DLD1 (cell line): ENCODE data around the gene DNAH14.
"Not testable (repeated sequence)": the region's sequence is repeated elsewhere in the genome, so short reads cannot be mapped to it uniquely, and the experiment has no call there.

ENCODE experiments used
- in situ Hi-C: cut with HindIII; loops from 2 replicates; pipeline ENCODE4 v1.10.0; 2017; ENCODE audit warnings: low sequenced_read_pairs

DNAH14 gene

DNA sequence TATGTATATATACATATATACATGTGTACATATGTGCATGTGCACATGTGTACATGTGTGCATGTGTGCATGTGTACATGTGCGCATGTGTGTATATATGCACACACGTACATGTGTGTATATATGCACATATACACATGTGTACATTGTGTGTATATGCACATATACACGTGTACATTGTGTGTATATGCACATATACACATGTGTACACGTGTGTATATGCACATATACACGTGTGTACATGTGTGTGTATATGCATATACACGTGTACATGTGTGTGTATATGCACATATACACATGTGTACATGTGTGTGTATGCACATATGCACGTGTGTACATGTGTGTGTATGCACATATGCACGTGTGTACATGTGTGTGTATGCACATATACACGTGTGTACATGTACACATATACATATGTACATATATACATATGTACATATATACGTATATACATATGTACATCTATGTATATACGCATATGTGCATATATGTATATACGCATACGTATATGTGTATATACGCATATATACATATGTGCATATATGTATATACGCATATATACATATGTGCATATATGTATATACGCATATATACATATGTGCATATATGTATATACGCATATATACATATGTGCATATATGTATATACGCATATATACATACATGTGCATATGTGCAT lies 405.8 kb downstream of the DNAH14 start:
- in situ Hi-C loops, result not testable (repeated sequence)

DNA sequence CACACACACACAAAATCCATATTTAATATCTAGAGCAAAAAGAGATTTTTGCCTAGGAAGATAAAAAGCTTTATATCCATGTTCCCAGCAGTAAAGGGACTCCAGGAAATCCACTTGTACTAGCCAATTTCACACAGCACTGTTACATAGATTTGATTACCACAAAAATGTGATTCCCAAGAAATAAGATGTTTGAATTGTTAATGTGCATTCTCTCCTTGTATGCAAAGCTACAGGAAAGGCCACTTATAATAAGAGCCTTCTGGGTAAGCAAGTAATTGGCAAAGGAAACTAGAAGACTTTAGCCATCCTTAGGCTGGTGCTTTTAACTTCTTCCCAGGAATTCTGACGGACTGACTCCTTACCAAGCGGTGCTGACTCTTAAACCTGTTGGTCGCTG lies 409.1 kb downstream of the DNAH14 start:
- in situ Hi-C loops, result no loop called here

DNA sequence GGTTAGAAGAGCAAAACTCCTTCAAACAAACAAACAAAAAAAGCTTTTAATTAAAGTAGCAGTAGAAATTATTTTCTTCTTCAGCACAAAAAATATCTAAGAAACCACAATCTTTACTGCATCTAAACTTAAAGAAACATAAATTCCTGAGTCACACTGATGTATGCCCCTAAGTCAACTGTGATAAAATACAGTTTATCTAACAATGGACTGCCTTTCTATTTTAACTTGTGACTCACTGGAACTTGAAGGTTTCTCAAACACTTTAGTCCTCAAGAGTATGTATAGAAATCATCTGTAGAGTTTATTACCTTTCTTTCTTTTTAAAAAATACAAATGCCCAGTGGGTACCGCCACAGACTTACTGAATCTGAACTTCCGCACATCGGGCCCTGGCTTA lies 412.2 kb downstream of the DNAH14 start:
- in situ Hi-C loops, result no loop called here

DNA sequence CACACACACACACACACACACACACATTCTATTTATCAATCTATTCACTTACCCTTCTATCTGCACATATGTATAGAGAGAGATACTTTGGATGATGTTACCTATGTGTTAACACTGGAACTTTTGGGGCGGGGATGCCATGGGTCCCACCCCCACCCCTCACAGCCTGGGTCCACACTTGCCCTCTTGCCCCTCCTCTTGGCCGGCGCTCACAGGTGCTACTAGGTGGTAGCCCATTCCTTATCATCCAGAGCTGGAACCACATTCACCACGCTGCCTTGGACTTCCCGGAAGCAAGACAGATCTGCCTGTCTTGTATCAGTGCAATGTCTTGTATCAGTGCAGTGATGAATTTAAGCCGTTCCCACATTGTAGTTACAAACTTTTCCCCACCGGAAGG lies 413.2 kb downstream of the DNAH14 start:
- in situ Hi-C loops, result no loop called here

DNA sequence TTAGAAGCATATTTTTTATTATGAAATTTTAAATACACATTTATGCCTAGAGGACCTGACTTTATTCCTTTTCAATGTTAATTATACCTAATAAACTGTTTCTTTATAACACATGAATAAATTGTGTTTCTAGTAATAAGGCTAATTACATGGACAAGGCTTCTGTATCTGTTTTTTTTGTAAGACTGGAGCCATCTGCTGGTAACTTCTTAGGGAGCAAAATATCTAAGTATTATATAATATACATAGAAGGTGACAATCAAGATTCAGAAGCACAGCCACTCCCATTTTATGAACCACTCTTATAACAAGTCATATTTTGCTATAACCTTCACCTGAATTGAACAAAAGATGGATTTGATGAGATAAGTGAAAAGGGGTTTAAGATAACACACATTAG lies 414.1 kb downstream of the DNAH14 start:
- in situ Hi-C loops, result no loop called here

DNA sequence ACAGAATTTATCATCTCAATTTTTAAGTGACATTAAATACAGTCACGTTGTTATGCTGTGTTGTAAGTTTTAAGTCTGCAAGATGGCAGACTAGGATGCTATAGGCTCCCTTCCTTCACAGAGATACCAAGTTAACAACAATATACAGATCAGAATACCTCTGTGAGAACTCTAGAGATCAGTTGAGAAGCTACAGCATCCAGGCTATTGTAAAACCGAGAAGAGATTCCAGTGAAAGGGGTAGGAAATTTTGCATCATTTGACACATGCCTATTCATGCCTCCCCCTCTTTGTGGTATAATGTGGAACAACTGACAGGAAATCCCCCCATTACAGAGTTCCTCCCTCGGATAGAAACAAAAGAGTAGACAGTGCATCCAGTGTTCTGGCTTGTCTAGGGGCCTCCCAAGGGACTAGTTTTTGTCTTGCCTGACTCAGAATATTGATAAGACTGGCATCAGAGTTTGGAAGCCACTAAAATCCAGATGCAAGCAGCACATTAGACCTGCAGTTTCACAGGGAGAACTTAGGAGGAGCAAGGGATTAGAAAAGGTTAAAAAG lies 417.7 kb downstream of the DNAH14 start:
- in situ Hi-C loops, result no loop called here

DNA sequence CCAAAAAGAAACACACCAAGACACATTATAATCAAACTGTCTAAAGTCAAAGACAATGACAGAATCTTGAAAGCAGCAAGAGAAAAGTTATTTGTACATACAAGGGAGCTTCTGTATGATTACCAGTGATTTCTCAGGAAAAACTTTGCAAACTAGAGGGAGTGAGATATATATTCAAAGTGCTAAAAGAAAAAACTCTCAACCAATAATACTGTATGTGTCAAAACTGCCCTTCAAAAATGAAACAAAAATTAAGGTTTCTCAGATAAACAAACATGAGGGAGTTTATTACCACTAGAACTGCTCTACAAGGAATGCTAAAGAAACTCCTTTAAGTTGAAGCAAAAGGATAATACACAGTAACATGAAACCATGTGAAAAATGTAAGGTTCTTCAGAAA lies 418.9 kb downstream of the DNAH14 start:
- in situ Hi-C loops, result no loop called here

DNA sequence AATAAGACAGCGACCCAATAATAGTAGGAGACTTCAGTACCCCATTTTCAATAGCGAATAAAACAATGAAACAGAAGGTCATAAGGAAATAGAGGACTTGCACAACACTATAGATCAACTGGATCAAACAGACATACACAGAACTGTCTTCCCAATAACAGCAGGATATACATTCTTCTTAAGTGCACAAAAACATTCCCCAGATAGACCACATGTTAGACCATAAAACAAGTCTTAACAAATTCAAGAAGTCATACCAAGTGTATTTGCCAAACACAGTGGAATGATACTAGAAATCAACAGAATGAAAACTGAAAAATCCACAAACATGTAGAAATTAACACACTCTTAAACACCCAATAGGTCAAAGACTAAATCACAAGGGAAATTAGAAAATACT lies 420.4 kb downstream of the DNAH14 start:
- in situ Hi-C loops, result no loop called here

DNA sequence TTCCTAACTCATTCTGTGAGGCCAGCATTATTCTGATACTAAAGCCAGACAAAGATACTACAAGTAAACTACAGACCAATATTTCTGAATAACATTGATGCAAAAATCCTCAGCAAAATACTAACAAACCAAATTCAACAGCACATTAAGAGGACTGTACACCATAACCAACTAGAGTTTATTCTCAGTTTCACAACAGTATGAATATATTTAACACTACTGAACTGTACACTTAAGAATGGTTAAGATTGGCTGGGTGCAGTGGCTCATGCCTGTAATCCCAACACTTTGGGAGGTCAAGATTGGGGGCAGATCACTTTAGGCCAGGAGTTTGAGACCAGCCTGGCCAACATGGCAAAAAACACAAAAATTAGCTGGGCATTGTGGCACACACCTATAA lies 421.4 kb downstream of the DNAH14 start:
- in situ Hi-C loops, result no loop called here

DNA sequence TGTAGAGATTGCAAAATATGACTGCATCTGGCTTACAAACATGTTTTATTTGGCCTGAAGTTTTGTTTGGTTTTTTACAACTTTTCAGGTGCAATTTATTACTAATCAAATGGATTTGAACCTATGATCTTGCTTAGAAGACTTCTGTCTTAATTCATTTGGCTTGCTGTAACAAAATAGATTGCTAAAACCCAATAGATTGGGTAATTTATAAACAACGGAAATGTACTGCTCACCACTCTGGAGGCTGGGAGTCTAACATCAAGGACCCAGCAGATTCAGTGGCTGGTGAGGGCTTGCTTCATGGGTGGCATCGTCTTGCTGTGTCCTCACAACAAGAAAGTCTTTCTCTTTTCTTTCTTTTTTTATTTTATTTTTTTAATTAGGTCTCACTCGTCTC lies 425.4 kb downstream of the DNAH14 start:
- in situ Hi-C loops, result no loop called here

DNA sequence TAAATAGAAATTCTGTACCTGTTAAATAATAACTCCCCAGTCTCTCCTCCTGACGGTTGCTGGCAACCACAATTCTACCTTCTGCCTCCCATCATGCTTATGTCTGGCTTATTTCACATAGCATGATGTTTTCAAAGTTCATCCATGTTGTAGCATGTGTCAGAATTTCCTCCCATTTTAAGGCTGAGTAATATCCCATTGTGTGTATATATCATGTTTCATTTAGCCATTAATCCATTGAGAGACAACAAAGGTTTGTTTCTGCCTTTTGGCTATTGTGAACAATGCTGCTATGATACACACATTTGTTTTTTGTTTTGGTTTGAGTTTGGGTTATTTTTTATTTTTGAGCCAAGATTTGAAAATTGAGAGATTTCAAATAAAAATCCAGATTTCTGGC lies 426.4 kb downstream of the DNAH14 start:
- in situ Hi-C loops, result no loop called here

DNA sequence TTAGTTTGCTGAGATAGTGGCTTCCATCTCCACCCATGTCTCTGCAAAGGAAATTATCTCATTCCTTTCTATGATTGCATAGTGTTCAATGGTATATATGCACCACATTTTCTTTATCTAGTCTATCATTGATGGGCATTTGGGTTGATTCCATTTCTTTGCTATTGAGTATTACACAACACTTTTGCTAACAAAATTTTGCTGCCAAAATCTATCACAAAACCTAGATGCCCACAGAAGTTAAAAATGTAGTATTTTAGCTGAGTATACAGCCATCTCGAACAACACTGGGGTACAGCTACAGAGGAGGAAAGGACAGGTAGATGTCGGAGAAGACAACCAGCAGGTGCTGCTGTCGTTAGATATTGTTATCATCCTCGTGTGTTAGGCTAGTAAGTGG lies 430.6 kb downstream of the DNAH14 start:
- in situ Hi-C loops, result no loop called here

DNA sequence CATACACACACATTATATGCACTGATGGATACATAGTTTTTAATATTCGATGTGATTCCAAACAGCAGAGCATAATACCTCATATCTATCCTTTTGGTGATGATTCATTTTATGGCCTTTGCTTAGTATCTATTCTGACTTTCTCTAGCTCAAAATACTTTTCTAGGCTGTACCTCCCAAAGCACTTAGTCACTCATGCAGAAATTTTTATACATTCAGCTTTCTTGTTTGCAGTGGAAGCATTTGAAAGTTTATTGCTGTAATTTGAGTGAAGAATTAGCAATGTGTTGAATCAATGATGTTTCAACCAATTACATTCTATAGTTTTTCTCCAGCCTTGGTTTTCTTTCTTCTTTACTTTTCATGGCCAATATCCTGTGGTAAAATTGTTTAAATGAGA lies 431.7 kb downstream of the DNAH14 start:
- in situ Hi-C loops, result no loop called here

DNA sequence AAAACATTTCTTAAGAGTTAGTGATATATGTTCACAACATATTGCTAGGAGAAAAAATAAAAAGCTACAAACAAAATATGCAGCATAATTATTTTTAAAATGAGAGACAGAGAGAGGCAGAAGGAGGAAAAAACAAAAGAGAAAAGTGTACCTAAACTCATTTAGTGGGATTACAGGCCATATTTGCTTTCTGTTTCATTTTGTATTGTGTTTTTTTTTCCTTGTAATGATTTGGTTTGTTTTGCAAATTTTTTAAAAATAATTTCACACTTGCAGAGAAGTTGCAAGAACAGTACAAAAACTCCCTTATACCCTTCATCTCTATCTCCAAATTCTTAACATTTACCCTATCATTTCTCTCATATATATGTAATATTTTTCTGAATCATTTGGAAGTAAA lies 433.3 kb downstream of the DNAH14 start:
- in situ Hi-C loops, result no loop called here

DNA sequence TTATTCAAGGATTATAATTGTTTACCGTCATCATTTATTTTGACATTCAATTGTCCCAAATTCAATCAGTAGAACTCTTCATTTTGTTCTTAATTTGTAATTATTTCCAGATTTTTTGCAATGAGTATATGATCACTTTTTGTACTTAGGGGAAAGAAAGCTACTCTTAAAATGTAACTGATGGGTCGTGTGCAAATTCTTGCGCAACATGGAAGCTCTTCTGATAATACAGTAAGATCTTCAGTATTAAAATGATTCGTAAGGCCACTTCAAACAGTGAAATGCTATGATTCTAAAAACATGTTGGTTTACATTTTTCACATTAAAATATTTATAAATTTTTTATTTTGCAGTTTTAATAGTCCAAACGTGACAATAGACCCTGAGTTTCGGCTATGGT lies 435.0 kb downstream of the DNAH14 start:
- in situ Hi-C loops, result no loop called here

DNA sequence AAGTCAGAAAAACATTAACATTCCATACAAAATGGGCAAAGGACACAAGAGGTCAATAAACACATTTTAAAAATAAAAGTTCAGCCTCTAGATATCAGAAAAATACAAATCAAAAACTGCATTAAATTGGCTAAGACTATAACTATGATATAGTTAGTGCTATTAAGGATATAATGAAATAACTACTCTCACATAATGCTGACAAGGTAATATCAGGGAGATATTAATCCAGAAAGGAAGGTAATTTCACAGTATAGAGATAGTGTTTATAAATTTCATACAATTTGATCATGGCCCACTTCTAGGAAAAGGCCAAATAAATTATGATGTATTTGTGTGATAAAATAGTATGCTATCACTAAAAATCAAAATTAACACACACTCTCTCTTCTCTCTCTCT lies 436.5 kb downstream of the DNAH14 start:
- in situ Hi-C loops, result no loop called here

DNA sequence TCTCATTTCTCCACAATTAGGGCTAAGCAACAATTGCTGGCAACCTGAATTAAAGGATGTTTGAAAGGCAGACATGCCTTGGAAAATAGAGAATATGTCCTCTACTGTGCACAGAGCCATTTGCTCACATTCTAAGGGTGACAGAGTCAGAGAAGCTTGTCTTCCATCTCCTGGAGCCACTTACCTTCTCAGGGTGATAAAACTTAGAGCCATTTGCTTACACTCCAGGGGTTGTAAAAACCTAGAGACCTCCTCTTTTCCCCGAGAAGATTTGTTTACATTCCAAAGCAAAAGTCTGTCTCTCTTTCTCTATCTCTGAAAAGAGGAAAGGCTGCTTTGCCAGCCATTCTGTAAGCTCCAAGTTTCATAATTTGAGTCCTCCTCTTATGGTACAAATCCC lies 437.1 kb downstream of the DNAH14 start:
- in situ Hi-C loops, result no loop called here

DNA sequence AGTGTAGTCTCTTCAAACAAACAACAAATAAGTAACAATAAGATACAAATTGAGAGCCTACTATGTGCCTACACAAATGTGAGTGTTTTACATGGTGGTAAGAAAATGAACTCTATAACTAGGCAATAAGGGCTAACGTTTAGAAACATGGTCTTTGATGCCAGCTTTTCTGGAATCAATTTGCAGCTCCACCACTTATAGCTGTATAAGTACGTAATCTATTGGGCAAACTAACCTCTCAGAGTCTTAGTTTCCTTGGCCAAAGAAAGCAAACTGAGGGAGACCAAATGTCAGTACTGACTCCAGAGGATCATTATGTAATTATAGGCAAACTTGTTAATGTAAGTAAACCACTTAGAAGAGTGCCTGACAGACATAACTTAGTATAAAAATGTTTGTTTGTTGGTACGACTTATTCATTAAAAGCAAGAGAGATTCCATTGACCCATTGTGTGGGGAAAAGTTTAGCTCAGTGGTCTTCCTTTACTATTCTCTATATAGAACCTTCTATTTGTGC lies 438.6 kb downstream of the DNAH14 start:
- in situ Hi-C loops, result no loop called here

DNA sequence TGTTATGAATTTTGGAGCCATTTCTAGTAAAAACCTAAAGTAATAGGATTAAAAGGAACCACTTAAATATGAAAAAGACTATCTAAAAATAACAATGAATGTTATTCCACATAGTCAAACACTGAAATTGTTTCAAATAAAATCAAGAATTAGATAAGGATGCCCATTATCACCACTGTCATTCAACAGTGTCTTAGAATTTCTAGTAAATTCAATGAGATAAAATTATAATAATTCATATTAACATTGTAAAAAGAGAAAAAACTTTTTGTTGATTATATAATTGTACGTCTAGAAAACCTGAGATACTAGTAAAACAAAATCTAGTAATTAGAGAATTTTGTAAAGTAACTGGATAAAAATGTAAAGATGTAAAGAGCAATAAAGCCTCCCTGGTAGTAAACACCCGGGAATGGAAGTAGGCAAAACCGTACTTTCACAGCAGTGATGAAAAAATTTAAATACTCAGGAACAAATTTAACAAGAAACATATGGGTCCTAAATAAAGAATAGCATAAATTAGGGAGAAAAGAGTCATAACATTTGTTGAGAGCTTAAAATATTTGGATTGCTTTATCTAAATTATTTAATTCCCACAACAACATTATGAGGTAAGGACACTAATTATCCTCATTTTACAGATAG lies 442.0 kb downstream of the DNAH14 start:
- in situ Hi-C loops, result no loop called here

DNA sequence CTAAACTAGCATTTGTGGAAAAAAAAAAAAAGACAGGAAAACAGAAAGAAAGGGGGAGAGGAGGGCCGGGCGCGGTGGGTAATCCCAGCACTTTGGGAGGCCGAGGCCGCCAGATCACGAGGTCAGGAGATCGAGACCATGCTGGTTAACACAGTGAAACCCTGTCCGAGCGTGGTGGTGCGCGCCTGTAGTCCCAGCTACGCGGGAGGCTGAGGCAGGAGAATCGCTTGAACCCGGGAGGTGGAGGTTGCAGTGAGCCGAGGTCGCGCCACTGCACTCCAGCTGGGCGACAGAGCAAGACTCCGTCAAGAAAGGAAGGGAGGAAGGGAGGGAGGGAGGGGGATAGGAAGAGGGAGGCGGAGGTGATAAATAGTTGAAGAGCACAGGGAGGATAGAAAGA lies 443.7 kb downstream of the DNAH14 start:
- in situ Hi-C loops, result no loop called here

DNA sequence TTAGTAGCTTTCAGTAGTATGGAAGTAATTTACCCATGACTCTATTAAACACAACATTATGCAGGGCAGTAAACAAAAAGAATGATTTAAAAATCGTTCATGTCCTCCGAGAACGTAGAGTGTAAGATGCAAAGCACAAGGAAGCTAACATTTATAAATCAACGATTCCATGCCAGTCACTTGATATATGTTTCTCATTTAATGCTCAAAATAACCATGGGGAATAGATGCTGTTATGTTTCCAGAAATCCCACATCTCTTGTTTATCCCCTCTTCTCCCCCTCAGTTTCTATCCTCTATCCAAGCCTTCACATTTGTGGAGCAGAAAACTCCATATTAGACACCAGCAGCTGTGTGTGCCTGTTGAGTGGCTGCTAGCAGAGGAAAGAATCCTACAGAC lies 445.5 kb downstream of the DNAH14 start:
- in situ Hi-C loops, result no loop called here

DNA sequence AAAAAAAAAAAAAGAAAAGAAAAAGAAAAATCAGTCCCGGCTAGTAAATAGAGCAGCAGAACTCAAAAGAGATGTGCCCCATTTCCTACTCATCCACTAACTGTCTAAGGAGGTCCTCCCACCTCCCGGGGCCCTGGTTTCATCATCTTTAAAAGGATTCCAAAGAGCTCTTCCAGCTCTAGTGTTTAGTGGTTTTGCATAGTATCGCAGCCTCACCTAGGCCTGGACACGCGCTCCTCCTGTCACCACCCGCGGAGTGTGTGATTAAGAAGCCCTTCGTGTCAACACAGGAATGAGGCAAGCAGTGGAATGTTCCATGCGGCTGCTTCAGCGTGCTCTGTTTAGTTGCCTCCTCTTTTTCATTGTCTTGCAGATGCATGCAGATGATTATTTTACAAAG lies 449.4 kb downstream of the DNAH14 start:
- in situ Hi-C loops, result no loop called here
